PC-3 (cell line): ENCODE data around the gene PDE11A.

ENCODE experiments used
- CTCF ChIP-seq: fragments of 300-600 bp; sonication (generic); conservative IDR thresholded peaks from 2 replicates; pipeline ENCODE4 v1.5.1; 2017; ENCODE audit warnings: antibody characterized with exemption, low read depth, mild to moderate bottlenecking, low read length
- EZH2 ChIP-seq: fragments of 300-600 bp; sonication (generic); IDR thresholded peaks from one replicate; pipeline ENCODE4 v1.6.1; 2017; ENCODE audit warnings: antibody characterized with exemption, mild to moderate bottlenecking, low read length; ENCODE audit not compliant: unreplicated experiment
- EZH2phosphoT487 ChIP-seq: fragments of 300-600 bp; sonication (generic); IDR thresholded peaks from 2 replicates; pipeline ENCODE4 v1.6.1; 2018; ENCODE audit warnings: mild to moderate bottlenecking, antibody characterized with exemption, low read length, borderline replicate concordance

GRCh38 chr2:177717831-177718618 lies 354.6 kb downstream of the PDE11A start:
- no peak for TF ChIP-seq EZH2phosphoT487
- TF ChIP-seq CTCF = peak; percentile 53
- no peak for TF ChIP-seq EZH2
